Transverse colon (tissue), 4 donors: ENCODE results near the gene MRPS18A. TPM values are rescaled to one million over a fixed set of nuclear protein-coding genes. Genes with fewer than 3 reads are reported as not detected.

Experiments
- DNase-seq: peaks from one replicate; pipeline ENCODE4 v3.0.0-alpha.2; 2019
- H3K27ac ChIP-seq, 4 donors: fragments of 200-600 bp; sonication (generic); 2 replicates each; pipeline ENCODE4 v1.5.1; 2016 to 2018; ENCODE audit warnings: inconsistent platforms in 4 of 4
- H3K27me3 ChIP-seq: fragments of 200-600 bp; sonication (generic); 2 replicates; pipeline ENCODE4 v1.5.1; 2017; ENCODE audit warnings: inconsistent platforms
- H3K36me3 ChIP-seq, 4 donors: fragments of 200-600 bp; sonication (generic); 2 replicates each; pipeline ENCODE4 v1.5.1; 2017 to 2019; ENCODE audit warnings: inconsistent platforms in 4 of 4
- H3K4me1 ChIP-seq, 4 donors: fragments of 200-600 bp; sonication (generic); 2 replicates each; pipeline ENCODE4 v1.5.1; 2017 to 2020; ENCODE audit warnings: inconsistent platforms in 4 of 4
- H3K4me3 ChIP-seq, 4 donors: fragments of 200-600 bp; sonication (generic); 1 replicate in 1 of 4; 2 replicates in 3 of 4; pipeline versions ENCODE4 v1.5.1 to v1.6.1; 2017 to 2019; ENCODE audit warnings: inconsistent platforms in 4 of 4
- H3K9me3 ChIP-seq, 2 donors: fragments of 200-600 bp; sonication (generic); 2 replicates each; pipeline ENCODE4 v1.5.1; 2017 to 2019; ENCODE audit warnings: inconsistent platforms in 2 of 2
- CTCF ChIP-seq, 5 experiments: fragments of 200-600 bp in 3 of 5; fragments of 450-650 bp in 2 of 5; sonication (generic) in 3 of 5; IDR thresholded peaks; 1 replicate in 2 of 5; 2 replicates in 3 of 5; pipeline ENCODE4 v1.5.1; 2016 to 2017; ENCODE audit warnings: antibody characterized with exemption in 5 of 5, inconsistent platforms in 3 of 5, mild to moderate bottlenecking in 2 of 5, moderate library complexity in 1 of 5
- EP300 ChIP-seq: sonication (generic); formaldehyde crosslinking; IDR thresholded peaks from one replicate; pipeline ENCODE4 v1.6.1; 2017; ENCODE audit warnings: antibody characterized with exemption, low read depth
- POLR2A ChIP-seq: fragments of 450-650 bp; IDR thresholded peaks from one replicate; pipeline ENCODE4 v1.6.1; 2016; ENCODE audit warnings: antibody characterized with exemption, mild to moderate bottlenecking, moderate library complexity
- POLR2AphosphoS5 ChIP-seq, 3 donors: sonication (generic); formaldehyde crosslinking; IDR thresholded peaks; one replicate each; pipeline ENCODE4 v1.6.1; 2016; ENCODE audit warnings: antibody characterized with exemption in 3 of 3
- WGBS, 2 donors: methylation state at CpG; one replicate each; pipeline ENCODE4 v1.1.5; 2018; ENCODE audit warnings: low coverage in 1 of 2; 5-methylcytosine and 5-hydroxymethylcytosine counted together
- in situ Hi-C, 4 donors: fragments of 200-750 bp; cut with MboI; loops; one replicate each; pipeline versions ENCODE4 v1.15.0 to v1.15.1; 2017; ENCODE audit warnings: low sequenced_read_pairs in 3 of 4, low pct_ligation_motif_present in 1 of 4, low pct_unique_long_range_greater_than_20kb in 1 of 4
- intact Hi-C: fragments of 100-400 bp; cut with DNase I; formaldehyde crosslinking; loops from one replicate; pipeline ENCODE4 v1.15.1; 2023; ENCODE audit warnings: low total_unique reads
- total RNA-seq, 4 donors: library from RNA; depleted of rRNA; stranded (reverse); fragments of >200 nt; gene quantifications; one replicate each; pipeline ENCODE4 v1.1.0, GENCODE V29; 2016

MRPS18A gene
- total RNA-seq, 4 donors from 2014 or later = 25.4 to 48.6 (median 40.3) TPM

GRCh38 chr6:43677759-43678158, 9.8 kb downstream of the MRPS18A start:
- Histone ChIP-seq H3K4me1 (peaks cover 0 to 44% (median 28%) of the 10 kb centered on the region in 4 donors), H3K27ac (peak overlapping the region; percentile 23 to 70 (median 48)), H3K9me3 (no peaks in the 10 kb centered on the region), H3K36me3 (peaks cover 0 to 43% (median 13%) of the 10 kb centered on the region in 4 donors), H3K27me3 (no peaks in the 10 kb centered on the region), H3K4me3 (no peak overlapping the region)
- intact Hi-C loops (no loop called here), in situ Hi-C loops (no loop called here)
- TF ChIP-seq EP300 = no peak
- 55 to 59% methylated on average over 2 to 7 of the region's 7 CpGs for WGBS, 2 donors
- DNase-seq = no peak

- in situ Hi-C loops (no loop called here), intact Hi-C loops (no loop called here)
- DNase-seq = no peak
- Histone ChIP-seq H3K27ac (peak overlapping the region; percentile 23 to 70 (median 48)), H3K36me3 (peaks cover 0 to 43% (median 13%) of the 10 kb centered on the region in 4 donors), H3K27me3 (no peaks in the 10 kb centered on the region), H3K4me3 (no peak overlapping the region), H3K4me1 (peaks cover 0 to 43% (median 28%) of the 10 kb centered on the region in 4 donors), H3K9me3 (no peaks in the 10 kb centered on the region)
- TF ChIP-seq EP300 = no peak
- TF ChIP-seq POLR2AphosphoS5 (IDR thresholded peaks at IDR 0.05) = no peak
- TF ChIP-seq CTCF (IDR thresholded peaks at IDR 0.05) = no peak
- TF ChIP-seq POLR2A = no peak
- 79% methylated on average over 7 of the region's 7 CpGs; no CpG with 5 or more reads in 1 of the 2 donors for WGBS, 2 donors
These were observed 10.5 kb downstream of the MRPS18A start for GRCh38 chr6:43676962-43677606.

GRCh38 chr6:43674921-43675320, 12.7 kb downstream of the MRPS18A start:
- 95 to 96% methylated on average over 6 to 8 of the region's 8 CpGs for WGBS, 2 donors
- in situ Hi-C loops = loop anchor here in 3 of 4 donors (25.0 kb wide), 2 partner anchors 87 to 412 kb away; partner anchors contain the start of gene VEGFA (in 2 of the 3)
- peaks cover 0 to 37% (median 15%) of the 10 kb centered on the region in 4 donors for H3K36me3 ChIP-seq

GRCh38 chr6:43674291-43674690, 13.3 kb downstream of the MRPS18A start:
- intact Hi-C loops = no loop called here
- H3K27ac ChIP-seq = no peak overlapping the region
- H3K36me3 ChIP-seq = peaks cover 0 to 37% (median 15%) of the 10 kb centered on the region in 4 donors

More at GRCh38 chr6:43674921-43675320, 12.7 kb downstream of the MRPS18A start:
- Histone ChIP-seq H3K27me3 (no peaks in the 10 kb centered on the region), H3K4me1 (peaks cover 0 to 37% (median 24%) of the 10 kb centered on the region in 4 donors), H3K9me3 (no peaks in the 10 kb centered on the region), H3K4me3 (no peak overlapping the region), H3K27ac (no peak overlapping the region)
- intact Hi-C loops = no loop called here
- no peak for TF ChIP-seq POLR2AphosphoS5 (IDR thresholded peaks at IDR 0.05)
- no peak for TF ChIP-seq EP300
- TF ChIP-seq CTCF (IDR thresholded peaks at IDR 0.05) = no peak
- no peak for TF ChIP-seq POLR2A
- no peak for DNase-seq

More at GRCh38 chr6:43674291-43674690, 13.3 kb downstream of the MRPS18A start:
- Histone ChIP-seq H3K4me1 (peaks cover 0 to 44% (median 28%) of the 10 kb centered on the region in 4 donors), H3K27me3 (no peaks in the 10 kb centered on the region), H3K9me3 (no peaks in the 10 kb centered on the region), H3K4me3 (no peak overlapping the region)
- TF ChIP-seq CTCF (IDR thresholded peaks at IDR 0.05) (no peak), EP300 (no peak), POLR2AphosphoS5 (IDR thresholded peaks at IDR 0.05) (no peak), POLR2A (no peak)
- in situ Hi-C loops = loop anchor here in 3 of 4 donors (25.0 kb wide), 2 partner anchors 88 to 413 kb away; partner anchors contain the start of gene VEGFA (in 2 of the 3)
- 97% methylated on average over 2 of the region's 2 CpGs; no CpG with 5 or more reads in 1 of the 2 donors for WGBS, 2 donors
- no peak for DNase-seq
